Mucosa of rectum (tissue), 2 donors: ENCODE measurements around the gene SFR1.

ENCODE experiments used
- H3K27ac ChIP-seq, 2 donors: one replicate each; pipeline ENCODE4 v1.7.0; 2013; ENCODE audit warnings: inconsistent platforms in 2 of 2, low read depth in 2 of 2, low read length in 2 of 2
- H3K27me3 ChIP-seq, 2 donors: one replicate each; pipeline ENCODE4 v1.7.0; 2013; ENCODE audit warnings: low read length in 2 of 2; ENCODE audit not compliant: control insufficient read depth in 2 of 2, insufficient read depth in 2 of 2
- H3K36me3 ChIP-seq, 2 donors: one replicate each; pipeline ENCODE4 v1.7.0; 2013; ENCODE audit warnings: low read length in 2 of 2; ENCODE audit not compliant: control insufficient read depth in 2 of 2, insufficient read depth in 2 of 2
- H3K4me1 ChIP-seq, 2 donors: one replicate each; pipeline ENCODE4 v1.7.0; 2013; ENCODE audit warnings: low read length in 2 of 2, mild to moderate bottlenecking in 1 of 2; ENCODE audit not compliant: control insufficient read depth in 2 of 2, insufficient read depth in 2 of 2
- H3K4me3 ChIP-seq, 2 donors: one replicate each; pipeline ENCODE4 v1.7.0; 2013; ENCODE audit warnings: low read length in 2 of 2
- H3K9ac ChIP-seq, 2 donors: one replicate each; pipeline ENCODE4 v1.7.0; 2013; ENCODE audit warnings: low read length in 2 of 2, low read depth in 1 of 2, mild to moderate bottlenecking in 1 of 2
- H3K9me3 ChIP-seq, 2 donors: one replicate each; pipeline ENCODE4 v1.7.0; 2013; ENCODE audit warnings: low read length in 2 of 2; ENCODE audit not compliant: control insufficient read depth in 2 of 2
- donor health status: healthy.
- donor health status: Normal muscosa, but diverticular disease.

Gene SFR1

DNA sequence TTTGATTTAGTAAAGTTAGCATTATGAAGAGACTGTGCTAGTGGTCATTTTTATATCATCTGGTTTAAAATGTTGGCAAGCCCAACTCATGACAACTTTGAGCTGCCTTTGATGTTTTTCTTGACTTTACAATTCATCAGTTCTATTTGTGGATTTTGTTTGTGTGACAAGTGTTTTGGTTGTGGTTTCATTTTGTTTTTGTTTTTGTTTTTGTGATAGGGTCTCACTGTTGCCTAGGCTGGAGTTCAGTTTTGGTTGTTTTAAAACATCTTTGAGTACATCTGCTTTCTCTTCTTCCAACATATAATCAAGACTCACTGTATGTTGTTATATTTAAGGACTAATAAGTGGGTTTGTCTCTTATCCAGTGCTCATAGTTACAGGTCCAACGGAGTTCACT lies 17.6 kb upstream of the SFR1 start:
- Histone ChIP-seq H3K27ac (no peak overlapping the region), H3K36me3 (no peaks in the 10 kb centered on the region), H3K27me3 (no peaks in the 10 kb centered on the region), H3K4me1 (no peaks in the 10 kb centered on the region), H3K9ac (no peak overlapping the region), H3K4me3 (no peak overlapping the region), H3K9me3 (no peaks in the 10 kb centered on the region)

GRCh38 chr10:104104926-104105325 lies 17.0 kb upstream of the SFR1 start:
- Histone ChIP-seq H3K27ac (no peak overlapping the region), H3K9me3 (no peaks in the 10 kb centered on the region), H3K4me1 (no peaks in the 10 kb centered on the region), H3K27me3 (no peaks in the 10 kb centered on the region), H3K4me3 (no peak overlapping the region), H3K9ac (no peak overlapping the region), H3K36me3 (no peaks in the 10 kb centered on the region)

- Histone ChIP-seq H3K4me3 (no peak overlapping the region), H3K27me3 (no peaks in the 10 kb centered on the region), H3K27ac (no peak overlapping the region), H3K4me1 (no peaks in the 10 kb centered on the region), H3K9me3 (no peaks in the 10 kb centered on the region), H3K9ac (no peak overlapping the region), H3K36me3 (no peaks in the 10 kb centered on the region)
These were observed 11.9 kb upstream of the SFR1 start for GRCh38 chr10:104109908-104110662.

DNA sequence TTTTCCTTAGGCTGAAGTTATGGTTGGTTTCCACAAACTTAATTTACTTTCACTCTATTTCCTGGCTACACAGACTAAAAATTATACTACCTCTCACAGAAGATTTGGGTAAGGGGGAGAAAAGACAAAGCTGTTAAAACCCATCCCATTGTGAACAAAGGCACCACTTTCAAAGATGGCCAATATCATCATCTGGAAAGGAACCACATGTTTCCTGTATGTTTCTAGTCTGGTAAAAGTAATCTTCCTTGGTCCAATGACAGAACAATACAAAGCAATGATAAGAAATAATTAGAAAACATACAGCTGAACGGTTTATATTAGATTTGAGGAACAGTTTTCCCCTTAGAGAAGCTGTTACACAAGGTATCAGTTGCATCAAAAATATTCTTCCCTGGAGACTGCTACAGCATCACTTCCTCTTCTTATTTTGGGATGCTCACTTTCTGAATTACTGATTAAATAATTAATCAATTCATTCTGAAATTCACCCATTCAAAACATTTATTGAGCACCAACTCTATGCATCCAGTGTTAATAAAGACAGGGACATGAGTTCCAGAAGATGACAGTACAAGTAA lies 8.5 kb upstream of the SFR1 start:
- H3K27me3 ChIP-seq: no peaks in the 10 kb centered on the region
- H3K4me3 ChIP-seq: no peak overlapping the region
- H3K4me1 ChIP-seq: peaks cover 0 to 6% of the 10 kb centered on the region in 2 donors
- no peak overlapping the region for H3K27ac ChIP-seq
- H3K36me3 ChIP-seq: no peaks in the 10 kb centered on the region
- no peak overlapping the region for H3K9ac ChIP-seq
- H3K9me3 ChIP-seq: no peaks in the 10 kb centered on the region

DNA sequence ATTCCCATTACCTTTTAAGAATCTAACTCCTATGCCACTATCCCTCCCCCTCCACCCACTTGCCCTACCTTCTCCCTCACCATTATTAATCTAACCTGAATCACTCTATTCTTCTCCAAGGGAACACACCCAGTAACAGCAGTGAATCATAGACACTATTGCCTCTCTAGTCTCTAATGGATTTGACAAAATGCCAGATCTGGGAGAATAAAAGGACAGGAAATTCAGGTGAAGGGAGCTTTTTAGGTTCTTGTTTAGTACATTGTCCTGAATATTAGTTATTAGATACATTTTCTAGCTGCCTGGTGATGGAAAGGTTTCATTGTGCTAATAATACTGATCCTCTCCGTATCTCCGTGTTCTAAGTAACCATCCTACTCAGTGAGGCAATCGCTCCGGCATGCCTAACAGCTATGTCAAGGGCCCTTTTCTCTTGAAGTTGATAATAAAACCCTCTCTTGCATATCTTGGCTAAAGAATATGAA lies 4.1 kb upstream of the SFR1 start:
- H3K4me3 ChIP-seq: no peak overlapping the region
- H3K36me3 ChIP-seq: no peaks in the 10 kb centered on the region
- no peak overlapping the region for H3K27ac ChIP-seq
- H3K27me3 ChIP-seq: no peaks in the 10 kb centered on the region
- H3K9ac ChIP-seq: no peak overlapping the region
- peaks cover 5 to 10% of the 10 kb centered on the region in 2 donors for H3K4me1 ChIP-seq
- H3K9me3 ChIP-seq: no peaks in the 10 kb centered on the region

DNA sequence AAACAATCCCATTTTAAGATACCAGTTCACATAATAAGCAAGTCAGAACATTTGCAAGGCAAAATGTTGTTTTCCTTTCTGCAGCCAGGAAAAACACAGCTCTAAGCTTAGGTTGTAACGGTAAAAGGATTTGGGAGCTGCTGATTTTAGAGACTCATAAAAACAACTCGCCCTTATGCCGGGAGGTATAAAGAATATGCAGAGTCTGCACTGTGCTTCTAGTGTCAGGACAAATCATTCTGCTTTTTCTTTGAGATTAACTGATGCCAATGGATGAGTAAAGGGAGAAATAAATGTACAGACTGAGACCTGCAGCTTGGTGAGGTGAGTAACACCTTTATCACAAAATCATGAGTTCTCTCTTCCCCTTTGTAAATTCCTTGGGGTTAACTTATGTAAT lies 2.0 kb upstream of the SFR1 start:
- H3K36me3 ChIP-seq: no peaks in the 10 kb centered on the region
- H3K9me3 ChIP-seq: no peaks in the 10 kb centered on the region
- H3K9ac ChIP-seq: no peak overlapping the region
- no peak overlapping the region for H3K4me3 ChIP-seq
- H3K4me1 ChIP-seq: peaks cover 5 to 10% of the 10 kb centered on the region in 2 donors
- no peak overlapping the region for H3K27ac ChIP-seq
- no peaks in the 10 kb centered on the region for H3K27me3 ChIP-seq

- H3K36me3 ChIP-seq: no peaks in the 10 kb centered on the region
- H3K4me3 ChIP-seq: peak overlapping the region; percentile 97
- H3K9me3 ChIP-seq: no peaks in the 10 kb centered on the region
- H3K9ac ChIP-seq: peak overlapping the region; percentile 55 to 60
- peaks cover 5 to 10% of the 10 kb centered on the region in 2 donors for H3K4me1 ChIP-seq
- no peaks in the 10 kb centered on the region for H3K27me3 ChIP-seq
- H3K27ac ChIP-seq: peak overlapping the region; percentile 98 to 100
These were observed 1.5 kb upstream of the SFR1 start for GRCh38 chr10:104120512-104120902.

DNA sequence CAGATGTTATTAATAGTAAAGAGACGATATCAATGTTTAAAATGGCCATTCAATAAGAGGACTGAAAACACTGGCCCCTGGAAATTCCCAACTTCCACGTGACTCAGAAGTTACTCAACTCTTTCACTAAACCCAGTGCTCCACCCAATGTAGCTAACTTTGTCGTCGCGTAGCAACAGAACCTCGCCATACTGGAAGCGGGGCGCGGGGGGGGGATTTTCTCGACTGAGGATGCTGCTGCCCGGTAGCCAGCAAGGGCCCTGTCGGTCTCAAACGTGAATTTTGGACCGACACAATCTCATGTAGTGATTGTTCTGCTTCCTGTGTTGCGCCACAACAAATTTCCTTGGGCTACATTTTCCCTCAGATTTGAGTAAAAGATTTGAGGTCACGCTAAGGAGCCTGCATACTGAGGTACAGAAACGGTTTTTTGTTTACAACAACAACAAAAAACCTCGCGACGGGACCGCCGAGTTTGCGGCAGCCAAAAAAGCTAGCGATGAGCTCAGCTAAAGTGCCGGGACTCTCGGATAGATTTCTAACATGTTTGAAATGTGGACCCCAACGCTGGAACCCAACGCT lies 977 bp upstream of the SFR1 start:
- Histone ChIP-seq H3K9me3 (no peaks in the 10 kb centered on the region), H3K4me1 (peaks cover 5 to 10% of the 10 kb centered on the region in 2 donors), H3K36me3 (no peaks in the 10 kb centered on the region), H3K4me3 (peak overlapping the region; percentile 97), H3K9ac (peak overlapping the region; percentile 85 to 100), H3K27me3 (no peaks in the 10 kb centered on the region), H3K27ac (peak overlapping the region; percentile 98 to 100)

- Histone ChIP-seq H3K4me1 (peaks cover 5 to 10% of the 10 kb centered on the region in 2 donors), H3K27ac (peak overlapping the region; percentile 89 to 90), H3K9ac (peak overlapping the region; percentile 97 to 98), H3K27me3 (no peaks in the 10 kb centered on the region), H3K36me3 (no peaks in the 10 kb centered on the region), H3K4me3 (peak overlapping the region; percentile 97 to 98), H3K9me3 (no peaks in the 10 kb centered on the region)
These were observed 495 bp downstream of the SFR1 start for GRCh38 chr10:104122225-104123107.
